Tibial nerve (tissue), 4 donors: ENCODE measurements around the gene AADACL3. TPM values are rescaled to one million over a fixed set of nuclear protein-coding genes. Genes with fewer than 3 reads are reported as not detected.
"Not testable (repeated sequence)": the region's sequence is repeated elsewhere in the genome, so short reads cannot be mapped to it uniquely, and the experiment has no call there.

Source experiments
- DNase-seq, 2 donors: peaks; one replicate each; pipeline ENCODE4 v3.0.0-alpha.2; 2019; ENCODE audit warnings: low spot score in 2 of 2
- H3K27ac ChIP-seq, 4 donors: fragments of 200-600 bp; sonication (generic) in 3 of 4; one replicate each; pipeline ENCODE4 v1.5.1; 2017 to 2019; ENCODE audit warnings: mild to moderate bottlenecking in 1 of 4
- H3K27me3 ChIP-seq, 2 donors: fragments of 200-600 bp; sonication (generic) in 1 of 2; one replicate each; pipeline versions ENCODE4 v1.5.1 to v1.6.0; 2017 to 2019
- H3K36me3 ChIP-seq, 3 donors: fragments of 200-600 bp; sonication (generic); one replicate each; pipeline ENCODE4 v1.5.1; 2018 to 2019
- H3K4me1 ChIP-seq, 4 donors: fragments of 200-600 bp; sonication (generic) in 3 of 4; one replicate each; pipeline ENCODE4 v1.5.1; 2017 to 2019
- H3K4me3 ChIP-seq, 4 donors: fragments of 200-600 bp; sonication (generic) in 3 of 4; one replicate each; pipeline ENCODE4 v1.5.1; 2017 to 2019; ENCODE audit warnings: mild to moderate bottlenecking in 1 of 4, moderate library complexity in 1 of 4
- H3K9me3 ChIP-seq, 4 donors: fragments of 200-600 bp; sonication (generic) in 3 of 4; one replicate each; pipeline ENCODE4 v1.5.1; 2017 to 2019
- EP300 ChIP-seq, 2 donors: sonication (generic); formaldehyde crosslinking; IDR thresholded peaks; one replicate each; pipeline ENCODE4 v1.6.1; 2017; ENCODE audit warnings: antibody characterized with exemption in 2 of 2, mild to moderate bottlenecking in 1 of 2
- POLR2A ChIP-seq, 2 donors: fragments of 450-650 bp; IDR thresholded peaks; one replicate each; pipeline ENCODE4 v1.6.1; 2017; ENCODE audit warnings: antibody characterized with exemption in 2 of 2, mild to moderate bottlenecking in 2 of 2, moderate library complexity in 2 of 2
- WGBS, 2 donors: methylation state at CpG; one replicate each; pipeline ENCODE4 v1.1.5; 2018; 5-methylcytosine and 5-hydroxymethylcytosine counted together
- total RNA-seq, 4 donors: library from RNA; depleted of rRNA; stranded (reverse); fragments of >200 nt; gene quantifications; one replicate each; pipeline ENCODE4 v1.1.0, GENCODE V29; 2016
- TF ChIP-seq, protein P1 (sequence below), 5 experiments: fragments of 200-600 bp in 3 of 5; fragments of 450-650 bp in 2 of 5; sonication (generic) in 3 of 5; IDR thresholded peaks; one replicate each; pipeline ENCODE4 v1.5.1; 2016 to 2019; ENCODE audit warnings: antibody characterized with exemption in 5 of 5, mild to moderate bottlenecking in 3 of 5, moderate library complexity in 2 of 5

Gene AADACL3
- total RNA-seq, 4 donors from 2014 or later, result not detected

DNA sequence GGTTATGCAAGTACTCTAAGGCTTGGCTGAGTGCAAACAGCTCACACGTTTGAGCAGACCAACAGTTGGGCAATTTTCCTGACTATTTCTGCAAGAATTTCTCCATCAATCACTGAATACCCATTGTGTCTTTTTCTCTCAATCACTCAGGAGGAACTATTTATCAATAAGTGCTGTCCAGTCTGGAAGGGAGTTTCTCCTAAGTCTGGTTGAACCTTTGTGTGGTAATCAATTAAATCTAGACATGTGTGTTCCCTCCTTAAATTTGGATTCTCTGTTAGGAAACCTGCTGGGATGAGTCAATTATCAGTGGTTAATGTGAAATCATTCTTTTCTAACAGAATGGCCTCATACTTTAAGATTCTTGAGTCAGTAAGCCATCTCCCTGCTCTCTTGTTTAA, 6.8 kb upstream of the AADACL3 start:
- no peak for DNase-seq
- Histone ChIP-seq H3K4me3 (no peak overlapping the region), H3K36me3 (no peaks in the 10 kb centered on the region), H3K27ac (no peak overlapping the region), H3K9me3 (peaks cover 0 to 8% (median 2%) of the 10 kb centered on the region in 4 donors), H3K4me1 (no peaks in the 10 kb centered on the region), H3K27me3 (peaks cover 0 to 4% of the 10 kb centered on the region in 2 donors)
- WGBS, 2 donors, result 39 to 40% methylated on average over 1 of the region's 1 CpG
- TF ChIP-seq POLR2A (IDR thresholded peaks at IDR 0.05), result no peak
- TF ChIP-seq, protein P1, sequence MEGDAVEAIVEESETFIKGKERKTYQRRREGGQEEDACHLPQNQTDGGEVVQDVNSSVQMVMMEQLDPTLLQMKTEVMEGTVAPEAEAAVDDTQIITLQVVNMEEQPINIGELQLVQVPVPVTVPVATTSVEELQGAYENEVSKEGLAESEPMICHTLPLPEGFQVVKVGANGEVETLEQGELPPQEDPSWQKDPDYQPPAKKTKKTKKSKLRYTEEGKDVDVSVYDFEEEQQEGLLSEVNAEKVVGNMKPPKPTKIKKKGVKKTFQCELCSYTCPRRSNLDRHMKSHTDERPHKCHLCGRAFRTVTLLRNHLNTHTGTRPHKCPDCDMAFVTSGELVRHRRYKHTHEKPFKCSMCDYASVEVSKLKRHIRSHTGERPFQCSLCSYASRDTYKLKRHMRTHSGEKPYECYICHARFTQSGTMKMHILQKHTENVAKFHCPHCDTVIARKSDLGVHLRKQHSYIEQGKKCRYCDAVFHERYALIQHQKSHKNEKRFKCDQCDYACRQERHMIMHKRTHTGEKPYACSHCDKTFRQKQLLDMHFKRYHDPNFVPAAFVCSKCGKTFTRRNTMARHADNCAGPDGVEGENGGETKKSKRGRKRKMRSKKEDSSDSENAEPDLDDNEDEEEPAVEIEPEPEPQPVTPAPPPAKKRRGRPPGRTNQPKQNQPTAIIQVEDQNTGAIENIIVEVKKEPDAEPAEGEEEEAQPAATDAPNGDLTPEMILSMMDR (IDR thresholded peaks at IDR 0.05), result no peak
- TF ChIP-seq EP300 (IDR thresholded peaks at IDR 0.05), result no peak

DNA sequence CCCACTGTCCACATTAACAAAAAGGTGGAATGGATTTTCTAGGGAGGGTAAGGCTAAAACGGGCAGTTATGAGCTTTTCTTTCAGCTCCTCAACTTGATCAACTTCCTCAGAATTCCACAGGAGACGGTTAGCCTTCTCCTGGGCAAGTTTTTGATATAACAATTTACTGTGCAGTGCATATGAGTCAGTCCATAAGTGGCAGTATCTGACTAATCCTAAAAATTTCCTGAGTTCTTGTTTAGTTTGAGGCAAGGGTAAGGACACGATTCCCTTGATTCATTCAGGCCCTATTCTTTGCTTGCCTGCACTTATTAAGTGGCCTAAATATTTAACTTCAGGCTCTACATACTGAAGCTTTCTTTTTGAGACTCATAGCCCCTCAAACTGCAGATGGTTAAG, 6.2 kb upstream of the AADACL3 start:
- 75 to 84% methylated on average over 3 of the region's 3 CpGs for WGBS, 2 donors
- TF ChIP-seq POLR2A (IDR thresholded peaks at IDR 0.05), result no peak
- H3K4me3 ChIP-seq, result no peak overlapping the region

GRCh38 chr1:12711536-12711935, 4.4 kb upstream of the AADACL3 start:
- Histone ChIP-seq H3K4me3 (no peak overlapping the region), H3K4me1 (no peaks in the 10 kb centered on the region), H3K36me3 (no peaks in the 10 kb centered on the region), H3K27ac (no peak overlapping the region), H3K9me3 (no peaks in the 10 kb centered on the region), H3K27me3 (peaks cover 0 to 4% of the 10 kb centered on the region in 2 donors)
- WGBS, 2 donors, result 49 to 70% methylated on average over 3 of the region's 3 CpGs
- no peak for DNase-seq
- TF ChIP-seq POLR2A (IDR thresholded peaks at IDR 0.05) (no peak), EP300 (IDR thresholded peaks at IDR 0.05) (no peak)
- TF ChIP-seq, protein P1 (IDR thresholded peaks at IDR 0.05), result no peak

More for the DNA sequence above, 6.2 kb upstream of the AADACL3 start:
- Histone ChIP-seq H3K27ac (no peak overlapping the region), H3K36me3 (no peaks in the 10 kb centered on the region), H3K9me3 (peaks cover 0 to 3% (median under 1%) of the 10 kb centered on the region in 4 donors), H3K4me1 (no peaks in the 10 kb centered on the region), H3K27me3 (peaks cover 0 to 4% of the 10 kb centered on the region in 2 donors)
- DNase-seq, result no peak

DNA sequence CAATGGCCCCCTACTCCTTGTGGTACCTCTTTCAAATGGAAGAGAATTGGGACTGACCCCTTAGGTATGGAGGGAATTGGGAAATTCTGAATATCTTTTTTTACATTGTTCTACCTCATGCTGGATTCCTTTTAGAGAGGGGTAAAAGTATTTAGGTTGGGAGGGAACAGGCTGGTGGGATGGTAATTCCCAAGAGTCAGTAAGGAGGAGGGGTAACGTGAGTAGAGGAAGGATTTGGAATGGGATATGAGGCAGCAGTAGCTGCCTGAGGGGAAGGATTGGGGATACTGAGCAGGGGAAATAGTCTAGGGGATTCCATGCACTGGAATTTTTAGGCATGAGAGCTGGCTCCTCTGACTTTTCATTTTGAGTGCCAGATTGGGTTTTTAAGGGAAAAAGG, 3.8 kb upstream of the AADACL3 start:
- H3K36me3 ChIP-seq, result no peaks in the 10 kb centered on the region
- no peaks in the 10 kb centered on the region for H3K9me3 ChIP-seq
- no peaks in the 10 kb centered on the region for H3K4me1 ChIP-seq
- 66 to 67% methylated on average over 1 of the region's 1 CpG for WGBS, 2 donors
- no peak for DNase-seq
- no peak overlapping the region for H3K4me3 ChIP-seq
- no peak overlapping the region for H3K27ac ChIP-seq
- TF ChIP-seq EP300 (IDR thresholded peaks at IDR 0.05), result no peak
- TF ChIP-seq POLR2A (IDR thresholded peaks at IDR 0.05), result no peak
- TF ChIP-seq, protein P1 (IDR thresholded peaks at IDR 0.05), result no peak
- H3K27me3 ChIP-seq, result peaks cover 0 to 4% of the 10 kb centered on the region in 2 donors

DNA sequence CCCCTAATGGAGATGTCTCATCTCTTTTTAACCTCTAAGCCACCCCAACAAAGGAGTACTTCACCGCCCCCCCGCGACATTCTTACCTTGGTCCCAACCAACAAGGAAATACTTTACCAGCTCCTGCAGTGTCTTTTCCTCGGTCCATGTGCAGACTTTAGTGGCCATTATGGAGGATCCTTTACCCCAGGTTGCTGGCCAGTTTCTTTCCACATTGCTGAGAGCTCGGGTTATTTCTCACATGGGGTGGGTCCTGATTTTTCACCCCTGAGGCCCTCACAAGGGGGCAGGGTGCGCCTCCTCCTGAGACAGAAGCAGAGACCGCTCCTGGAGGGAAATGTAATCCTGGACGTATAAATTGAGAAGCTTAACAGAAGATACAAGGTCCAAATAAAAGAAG, 3.0 kb upstream of the AADACL3 start:
- WGBS, 2 donors, result 90 to 93% methylated on average over 8 of the region's 8 CpGs
- TF ChIP-seq POLR2A (IDR thresholded peaks at IDR 0.05), result no peak
- TF ChIP-seq EP300 (IDR thresholded peaks at IDR 0.05), result no peak
- TF ChIP-seq, protein P1 (IDR thresholded peaks at IDR 0.05), result no peak

DNA sequence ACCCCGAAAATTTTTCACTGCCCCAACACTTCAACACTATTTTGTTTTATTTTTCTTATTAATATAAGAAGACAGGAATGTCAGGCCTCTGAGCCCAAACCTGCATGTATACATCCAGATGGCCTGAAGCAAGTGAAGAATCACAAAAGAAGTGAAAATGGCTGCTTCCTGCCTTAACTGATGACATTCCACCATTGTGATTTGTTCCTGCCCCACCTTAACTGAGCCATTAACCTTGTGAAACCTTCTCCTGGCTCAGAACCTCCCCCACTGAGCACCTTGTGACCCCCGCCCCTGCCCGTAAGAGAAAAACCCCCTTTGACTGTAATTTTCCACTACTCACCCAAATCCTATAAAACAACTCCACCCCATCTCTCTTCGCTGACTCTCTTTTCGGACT, 2.3 kb upstream of the AADACL3 start:
- not testable (repeated sequence) for DNase-seq, H3K27me3 ChIP-seq, H3K36me3 ChIP-seq, H3K4me1 ChIP-seq, H3K9me3 ChIP-seq, H3K4me3 ChIP-seq, H3K27ac ChIP-seq
- 88 to 94% methylated on average over 5 of the region's 5 CpGs for WGBS, 2 donors

More for the DNA sequence above, 3.0 kb upstream of the AADACL3 start:
- no peak for DNase-seq
- Histone ChIP-seq H3K27me3 (peaks cover 0 to 4% of the 10 kb centered on the region in 2 donors), H3K9me3 (no peaks in the 10 kb centered on the region), H3K4me3 (no peak overlapping the region), H3K4me1 (no peaks in the 10 kb centered on the region), H3K36me3 (no peaks in the 10 kb centered on the region), H3K27ac (no peak overlapping the region)
